Anterior cingulate cortex (tissue), 58 donors: Measurements from ENCODE around the gene CELF6.
"Not testable (repeated sequence)": the region's sequence is repeated elsewhere in the genome, so short reads cannot be mapped to it uniquely, and the experiment has no call there.

Experiments
- DNase-seq, 58 donors: peaks; one replicate each; lab custom pipeline; 2025; lab: John Stamatoyannopoulos, UW

The CELF6 gene

DNA sequence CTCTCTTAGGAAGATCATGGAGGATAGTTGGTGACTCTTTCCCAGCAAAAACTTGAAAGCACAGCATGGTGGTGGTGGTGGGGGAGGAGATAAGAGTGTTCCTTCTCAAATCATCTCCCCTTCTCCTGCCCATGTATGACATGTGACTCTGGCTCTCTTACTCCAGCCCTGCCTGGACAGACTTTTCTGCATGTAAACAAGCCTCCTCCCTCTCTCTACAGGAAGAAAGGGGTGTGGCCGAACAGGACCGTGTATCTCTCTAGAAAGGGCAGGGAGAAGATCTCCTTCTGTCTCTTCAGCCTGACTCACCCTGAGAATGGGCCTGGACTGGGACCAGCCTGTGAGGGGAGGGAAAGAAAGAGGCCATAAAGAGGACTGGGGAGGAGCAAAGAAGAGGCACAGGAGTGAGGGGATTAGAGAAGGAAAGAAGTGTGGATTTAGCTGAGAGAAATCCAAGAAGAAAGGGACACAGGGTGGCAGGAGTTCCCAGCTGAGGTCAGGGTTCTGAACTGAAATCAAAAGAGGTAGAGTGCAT, 1.5 kb downstream of the CELF6 start:
- peak in 1 of 58 donors; percentile 25 for DNase-seq

DNA sequence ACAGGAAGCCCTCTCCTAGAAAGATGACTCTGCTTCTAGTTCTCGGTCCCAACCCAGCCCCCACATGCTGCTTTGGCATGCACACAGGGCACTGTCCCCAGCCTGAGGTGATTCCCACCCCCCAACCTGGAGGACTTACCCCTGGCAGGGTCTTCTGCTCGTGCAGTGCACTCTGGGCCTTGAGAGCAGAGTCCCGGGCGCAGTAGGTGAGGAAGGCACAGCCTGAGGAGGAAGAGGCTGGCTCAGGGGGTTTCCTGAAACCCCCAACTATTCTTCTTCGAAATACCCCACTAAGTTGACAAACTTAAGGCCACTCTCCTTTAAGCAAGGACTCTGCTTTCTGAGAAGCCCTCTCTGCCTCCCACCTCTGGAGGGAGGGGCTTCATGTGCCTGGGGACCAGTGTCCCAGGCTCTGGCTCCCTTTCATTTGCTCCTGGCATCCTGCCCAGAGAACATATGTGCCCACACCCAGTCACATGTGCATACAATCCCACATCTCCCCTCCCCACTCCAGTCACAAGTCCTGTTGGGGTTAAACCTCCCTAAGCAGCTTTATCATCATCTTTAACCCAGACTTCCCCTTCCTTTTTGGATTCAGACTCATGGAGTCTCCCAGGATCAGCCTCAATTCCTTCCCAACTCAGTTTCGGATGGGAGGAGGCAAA, 4.1 kb downstream of the CELF6 start:
- peak in 1 of 58 donors; percentile 8 for DNase-seq

DNA sequence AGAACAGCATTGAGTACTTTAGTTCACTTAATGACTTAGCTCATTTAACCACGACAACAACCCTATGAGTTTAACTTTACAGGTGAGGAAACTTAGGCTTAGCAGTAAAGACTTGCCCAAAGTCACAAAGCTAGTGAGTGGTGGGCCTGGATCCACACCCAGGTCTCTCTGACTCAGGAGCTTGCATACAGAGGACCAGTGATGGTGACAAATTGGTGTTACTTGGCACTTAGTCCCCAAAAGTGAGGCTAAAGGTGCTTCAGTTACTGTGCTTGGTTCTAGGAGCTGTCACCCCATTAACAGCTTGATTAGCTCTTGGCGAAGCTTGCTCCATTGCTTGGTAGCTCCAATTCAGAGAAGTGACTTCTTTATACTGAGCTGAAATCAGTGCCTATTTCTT, 6.1 kb downstream of the CELF6 start:
- no peak for DNase-seq

DNA sequence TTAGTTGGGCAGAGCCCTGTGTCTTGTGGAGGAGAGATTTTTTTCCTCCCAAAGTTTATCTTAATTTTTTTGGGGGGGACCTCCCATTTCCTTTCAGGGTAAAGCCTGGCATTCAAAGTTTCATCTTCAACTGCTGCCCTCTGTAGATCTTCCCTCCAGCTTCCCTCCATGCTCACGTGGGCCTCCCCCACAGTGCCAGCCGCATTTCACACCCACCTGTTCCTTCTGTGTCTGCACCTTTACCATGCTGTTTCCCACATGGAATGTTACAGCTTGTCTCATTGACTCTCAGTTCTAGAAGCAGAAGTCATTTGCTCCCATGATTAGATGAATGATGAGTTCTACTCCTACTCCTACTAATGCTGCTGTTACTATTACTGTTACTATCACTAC, 6.5 kb downstream of the CELF6 start:
- peak in 2 of 58 donors; percentile 5 to 43 for DNase-seq

DNA sequence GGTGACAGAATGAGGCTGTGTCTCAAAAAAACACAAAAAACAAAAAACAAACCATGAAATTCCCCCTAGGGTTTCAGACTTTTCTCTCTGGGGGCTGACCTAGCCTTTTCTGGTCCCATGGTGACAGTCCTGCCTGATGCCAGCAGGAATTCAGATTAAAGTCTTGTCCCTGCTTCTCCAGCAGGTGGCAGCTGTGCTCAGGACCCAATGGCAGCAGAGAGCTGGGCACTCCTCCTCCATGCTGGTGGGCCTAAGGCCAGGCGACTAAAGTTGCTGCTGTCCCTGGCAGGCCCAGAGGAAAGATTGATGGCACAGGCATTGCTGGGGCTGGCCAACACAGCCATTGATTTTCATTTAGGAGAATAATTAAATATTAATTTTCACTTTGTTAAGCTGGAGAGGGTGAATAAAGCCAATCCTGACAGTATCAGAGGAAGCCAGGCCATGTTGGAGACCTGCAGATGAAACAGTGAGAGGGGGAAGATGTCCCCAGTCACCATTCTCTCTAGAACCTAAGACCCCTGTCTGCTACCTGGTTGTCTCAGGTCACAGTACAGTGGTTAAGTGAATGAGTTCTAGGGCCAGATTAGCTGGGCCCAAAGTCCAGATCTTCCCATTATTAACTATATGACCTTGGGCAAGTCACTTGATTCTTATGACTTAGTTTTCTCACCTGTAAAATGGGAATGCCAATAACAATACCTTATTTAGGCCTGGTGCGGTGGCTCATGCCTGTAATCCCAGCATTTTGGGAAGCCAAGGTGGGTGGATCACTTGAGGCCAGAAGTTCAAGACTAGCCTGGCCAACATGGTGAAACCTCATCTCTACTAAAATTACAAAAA, 7.1 kb downstream of the CELF6 start:
- peak in 42 of 58 donors; percentile 9 to 81 (median 35) for DNase-seq

DNA sequence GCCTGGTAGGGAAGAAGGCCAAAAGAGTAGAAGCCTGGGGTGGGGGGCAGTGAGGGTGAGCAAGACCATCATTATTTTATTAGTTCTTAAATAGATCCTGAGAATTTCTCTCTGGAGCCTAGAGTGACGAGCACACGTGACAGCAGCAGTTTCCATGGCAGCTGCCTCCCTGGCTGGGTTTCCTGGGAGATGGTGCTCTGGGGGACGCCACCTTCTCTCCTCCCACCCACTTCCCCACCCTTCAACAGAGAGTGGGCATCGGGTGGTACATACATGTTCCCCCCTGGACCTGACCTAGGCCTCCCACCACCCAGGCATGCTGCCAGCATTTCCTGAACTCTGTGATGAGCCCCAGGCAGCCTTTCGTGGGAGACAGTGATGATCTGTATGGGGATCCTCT, 12.9 kb downstream of the CELF6 start:
- DNase-seq = peak in 14 of 58 donors; percentile 8 to 49 (median 35)

DNA sequence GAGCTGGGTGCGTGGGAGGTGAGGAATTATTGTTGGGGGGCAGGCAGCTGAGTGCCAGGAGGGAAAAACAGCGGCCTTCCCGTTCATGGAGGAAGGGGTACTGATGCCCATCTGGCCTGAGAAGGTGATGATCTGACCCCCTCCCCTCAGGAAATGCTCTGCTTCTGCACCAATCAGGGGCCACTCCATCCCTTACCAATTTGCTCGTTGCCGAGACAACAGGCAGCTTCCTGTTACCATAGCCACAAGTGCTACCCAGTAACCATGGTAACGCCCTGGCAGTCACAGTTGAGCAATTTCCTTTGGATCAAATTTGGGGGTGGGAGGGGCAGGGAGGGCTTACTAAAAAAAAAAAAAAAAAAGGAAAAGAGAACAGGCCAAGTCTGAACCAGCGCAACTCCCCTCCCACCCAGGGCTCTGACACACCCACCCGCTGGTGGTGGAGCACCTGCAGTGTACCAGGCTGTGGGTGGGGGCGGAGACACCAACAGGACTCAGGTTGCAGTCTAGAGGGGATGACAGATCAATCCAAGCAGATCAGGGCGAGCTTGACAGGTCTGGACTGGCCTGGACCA, 13.7 kb downstream of the CELF6 start:
- DNase-seq = peak in 45 of 58 donors; percentile 9 to 84 (median 58)

DNA sequence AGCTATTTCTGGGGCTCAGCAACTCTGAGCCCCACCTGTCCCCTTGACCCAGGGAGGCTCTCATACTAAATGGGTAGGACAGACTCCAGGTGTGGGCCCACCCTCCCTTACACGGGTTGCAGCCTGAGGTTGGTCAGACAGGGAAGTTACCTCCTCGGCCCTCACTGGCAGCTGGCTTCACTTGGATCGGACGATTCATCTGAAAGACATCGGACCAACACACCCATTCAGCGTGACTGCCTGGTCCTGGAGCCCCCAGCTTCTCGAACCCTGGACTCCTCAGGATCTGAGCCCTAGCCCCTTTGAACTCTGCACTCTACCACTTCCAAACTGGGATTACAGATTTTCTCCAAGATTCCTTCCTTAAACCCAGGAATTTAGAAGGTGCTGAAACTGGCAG, 15.4 kb downstream of the CELF6 start:
- DNase-seq = no peak

DNA sequence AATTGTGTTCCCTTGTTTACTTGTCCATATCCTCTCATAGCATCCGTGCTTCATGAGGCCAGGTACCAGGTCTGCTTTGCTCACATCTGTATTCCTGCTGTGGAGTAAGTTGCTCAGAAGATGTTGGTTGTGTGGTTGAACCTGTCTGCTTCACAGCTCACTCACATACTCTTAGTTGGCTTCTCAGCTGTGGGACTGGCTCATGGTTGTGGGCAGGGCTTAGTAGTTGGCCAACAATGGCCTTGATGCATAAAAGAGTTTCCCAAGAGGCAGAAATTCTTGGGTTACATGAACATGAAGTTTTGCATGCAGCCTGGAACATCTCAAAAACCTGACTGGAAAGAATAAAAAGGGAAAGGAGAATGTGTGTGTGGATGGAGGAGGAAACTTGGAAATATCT, 17.0 kb downstream of the CELF6 start:
- DNase-seq = no peak

DNA sequence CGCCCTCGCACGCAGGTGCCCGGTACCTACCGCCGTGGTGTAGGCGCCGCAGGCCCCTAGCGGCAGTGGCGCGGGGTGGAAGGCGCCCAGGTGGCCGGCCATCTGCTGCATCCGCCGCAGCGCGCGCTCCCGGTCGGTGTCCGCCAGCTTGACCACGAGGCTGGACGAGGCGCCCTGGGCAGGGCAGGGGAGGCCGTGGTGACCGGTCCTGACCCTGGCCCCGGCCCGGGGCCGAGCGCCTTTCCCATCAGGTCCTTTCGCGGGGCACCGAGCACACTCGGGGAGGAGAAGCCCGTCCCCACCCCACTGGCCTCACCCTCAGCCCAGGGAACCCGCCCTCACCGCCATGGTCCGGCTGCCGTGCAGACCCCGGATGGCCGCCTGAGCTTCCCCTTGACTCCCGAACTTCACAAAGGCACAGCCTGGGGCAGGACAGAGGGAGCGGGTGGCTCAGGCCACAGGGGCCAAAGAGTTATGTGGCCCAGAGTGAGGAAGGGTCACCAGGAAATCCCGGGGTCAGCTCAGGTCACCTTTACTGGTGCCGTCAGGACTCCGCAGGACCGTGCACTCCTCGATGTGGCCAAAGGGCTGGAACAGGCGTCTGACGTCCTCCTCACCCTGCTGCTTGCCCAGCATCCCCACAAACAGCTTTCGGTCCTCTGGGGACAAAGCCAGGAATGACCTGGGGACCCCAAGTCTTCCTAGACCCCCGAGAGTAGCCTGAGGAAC, 30.2 kb downstream of the CELF6 start:
- DNase-seq = no peak

DNA sequence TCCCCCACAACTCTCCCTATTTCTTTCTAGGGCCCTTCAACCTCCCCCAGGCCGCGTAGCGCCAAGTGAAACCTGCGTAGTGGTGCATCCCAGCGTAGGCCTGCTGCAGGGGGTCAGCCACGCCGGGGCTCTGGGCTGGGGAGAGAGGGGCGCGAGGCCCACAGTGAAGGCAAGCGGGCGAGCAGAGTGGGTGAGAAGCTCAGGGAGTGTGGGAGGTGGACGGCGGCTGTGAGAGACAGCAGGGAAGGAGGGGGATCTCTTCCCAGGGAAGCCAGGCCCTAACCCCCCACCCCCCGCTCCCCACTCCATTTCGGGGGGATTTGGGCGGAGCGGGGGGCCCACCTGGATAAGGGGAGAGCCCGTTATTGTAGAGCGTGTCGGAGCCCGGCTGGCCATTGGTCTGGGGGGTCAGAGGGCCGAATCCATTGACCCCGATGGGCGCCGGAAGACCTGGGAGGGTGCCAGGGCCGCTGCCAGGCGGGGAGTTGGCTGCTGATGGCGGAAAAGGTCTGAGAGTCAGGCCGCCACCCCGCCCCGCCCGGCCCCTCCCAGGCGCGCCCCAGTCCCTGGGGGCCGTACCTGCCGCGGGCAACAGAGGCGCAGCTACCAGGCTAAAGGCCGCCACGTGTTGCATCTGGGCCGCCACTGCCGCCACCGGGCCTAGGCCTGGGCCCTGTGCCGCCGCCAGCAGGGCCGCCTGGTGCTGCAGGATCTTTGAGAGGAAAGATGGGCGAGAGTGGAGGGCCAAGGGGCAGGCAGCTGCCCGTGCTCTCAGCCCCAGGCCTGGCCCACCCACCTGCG, 31.0 kb downstream of the CELF6 start:
- DNase-seq = no peak

DNA sequence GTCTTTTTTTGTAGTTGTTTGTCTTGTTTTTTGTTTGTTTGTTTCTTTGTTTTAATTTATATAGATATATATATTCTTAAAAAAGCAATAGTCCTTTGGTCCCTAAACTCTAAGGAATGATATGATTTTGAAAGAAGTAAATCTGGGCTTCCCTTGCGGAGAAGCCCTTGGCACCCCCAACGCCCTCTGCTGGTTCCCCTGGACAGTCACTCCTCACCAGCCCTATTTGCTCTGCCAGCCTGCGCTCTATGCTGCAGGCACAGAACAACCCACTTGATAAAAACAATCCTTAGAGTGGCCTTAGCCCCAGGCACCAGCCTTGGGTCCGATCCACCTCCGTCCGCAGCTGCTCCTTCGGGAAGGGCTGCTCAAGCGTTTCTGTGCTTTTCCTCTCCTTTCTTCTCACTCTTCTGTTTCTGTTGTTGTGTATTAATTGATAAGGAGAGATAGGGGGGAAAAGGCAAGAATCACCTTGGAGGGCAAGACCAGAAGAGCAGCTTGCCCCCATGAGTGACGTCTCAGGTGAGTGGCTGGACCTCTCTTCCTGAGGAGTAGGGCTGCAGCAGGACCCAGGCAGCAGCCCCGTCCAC, 33.9 kb downstream of the CELF6 start:
- DNase-seq = peak in 2 of 58 donors; percentile 3 to 12

DNA sequence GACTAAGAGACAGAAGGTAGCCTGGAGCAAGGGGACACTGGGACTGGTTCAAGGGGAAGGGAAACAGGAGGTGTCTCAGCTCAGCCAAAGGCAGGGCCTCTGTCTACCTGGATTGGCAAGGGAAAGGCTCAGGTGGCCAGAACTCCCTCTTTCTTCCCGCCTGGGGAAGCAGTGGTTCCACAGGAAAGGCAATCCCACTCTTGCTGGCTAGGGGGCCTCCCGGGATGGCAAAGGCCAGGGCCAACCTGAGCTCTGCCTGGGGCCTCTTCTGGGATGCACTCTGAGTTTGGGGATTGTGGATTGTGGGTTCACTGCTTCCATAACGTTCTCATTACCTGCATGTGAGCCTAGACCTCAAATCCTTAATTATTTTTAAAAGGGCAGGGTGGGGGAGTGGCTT, 34.6 kb downstream of the CELF6 start:
- DNase-seq = no peak

DNA sequence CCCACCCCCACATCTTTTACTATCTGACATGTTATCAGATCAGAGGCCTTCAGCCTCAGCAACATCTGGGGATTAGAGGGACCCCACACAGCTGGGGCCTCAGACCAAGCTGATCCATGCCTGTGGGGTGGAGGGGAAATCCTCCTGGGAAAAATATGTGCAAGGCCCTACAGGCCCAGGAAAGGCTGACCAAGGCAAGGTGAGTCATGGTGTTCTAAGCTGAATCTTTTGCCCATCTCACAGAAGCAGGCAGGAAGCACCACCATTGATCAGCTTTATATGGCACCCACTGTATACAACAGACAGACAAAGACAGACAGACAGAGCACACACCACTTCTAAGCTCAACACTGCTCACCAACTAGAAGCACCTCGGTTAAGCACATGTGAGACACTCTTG, 35.2 kb downstream of the CELF6 start:
- DNase-seq = no peak

DNA sequence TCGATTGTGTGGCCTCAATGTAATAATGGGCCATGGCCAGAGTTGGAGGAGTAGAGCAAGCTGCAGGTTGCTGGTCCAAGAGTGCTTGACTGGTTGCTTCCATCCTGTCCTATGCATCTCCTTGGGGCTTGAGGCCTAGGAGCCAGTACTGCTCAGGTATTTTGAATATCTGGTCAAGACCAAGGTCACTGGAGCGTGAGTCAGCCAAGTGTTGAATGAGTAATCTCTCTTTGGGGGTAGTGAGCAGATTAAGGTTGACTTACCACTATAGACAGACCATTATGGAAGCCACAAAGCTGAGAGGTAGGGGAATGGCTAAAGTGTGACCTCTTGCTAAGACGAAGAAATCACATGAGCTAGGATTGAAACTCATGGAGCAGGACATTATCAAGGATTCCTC, 38.2 kb downstream of the CELF6 start:
- no peak for DNase-seq

DNA sequence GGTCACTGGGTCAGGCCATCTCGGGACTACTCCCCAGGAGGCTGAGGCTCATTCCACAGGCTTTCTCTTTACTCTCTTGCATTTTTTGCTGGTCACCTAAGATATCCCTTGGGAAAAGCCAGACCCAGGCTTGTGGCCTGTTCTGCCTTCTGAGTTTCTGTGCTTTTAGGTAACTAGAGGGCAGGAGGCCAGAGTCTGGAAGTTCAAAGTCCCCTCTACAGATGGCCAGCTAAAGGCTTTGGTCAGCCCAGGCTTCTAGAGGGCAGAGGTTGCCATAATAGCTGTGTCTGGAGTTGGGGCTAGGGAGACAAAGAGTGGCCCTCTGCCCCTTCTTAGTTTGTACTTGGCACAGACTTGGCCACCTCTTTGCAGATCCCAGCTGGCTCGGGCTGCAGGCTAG, 39.2 kb downstream of the CELF6 start:
- no peak for DNase-seq

DNA sequence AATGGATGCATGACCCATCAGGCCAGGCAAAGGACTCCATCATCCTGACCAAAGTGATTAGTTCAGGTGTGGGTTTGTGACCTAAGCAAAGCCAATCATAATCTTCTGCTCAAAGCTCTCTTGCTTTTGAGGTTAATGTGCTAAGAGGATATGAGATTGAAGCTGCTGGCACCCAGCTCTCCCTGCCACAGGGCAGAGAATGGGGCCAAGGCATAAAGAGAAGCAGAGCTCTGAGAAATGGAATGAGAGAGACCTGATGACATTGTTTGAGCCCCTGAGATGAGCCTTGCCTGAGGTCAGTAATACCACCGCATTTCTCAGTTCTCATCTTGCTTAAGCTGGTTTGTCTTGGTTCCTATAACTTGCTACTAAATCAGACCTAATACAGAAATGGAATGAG, 41.2 kb downstream of the CELF6 start:
- no peak for DNase-seq

DNA sequence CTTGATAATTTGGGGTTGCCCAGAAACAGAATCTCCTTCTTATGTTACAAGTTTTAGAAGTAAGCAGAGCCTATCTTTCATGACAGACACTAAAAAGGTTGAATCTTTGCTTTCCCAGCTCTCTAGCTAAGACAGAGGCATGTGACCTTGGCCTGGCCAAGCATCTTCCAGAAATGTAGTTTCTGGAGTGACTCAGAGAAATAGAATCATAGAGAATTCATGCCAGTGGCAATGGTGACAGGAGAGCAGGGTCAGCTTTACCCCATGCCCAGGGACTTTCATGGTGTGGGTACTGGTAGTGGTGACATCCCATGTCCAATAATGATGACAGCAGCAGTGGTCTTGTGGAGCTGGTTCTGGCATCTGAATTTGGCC, 43.6 kb downstream of the CELF6 start:
- no peak for DNase-seq

DNA sequence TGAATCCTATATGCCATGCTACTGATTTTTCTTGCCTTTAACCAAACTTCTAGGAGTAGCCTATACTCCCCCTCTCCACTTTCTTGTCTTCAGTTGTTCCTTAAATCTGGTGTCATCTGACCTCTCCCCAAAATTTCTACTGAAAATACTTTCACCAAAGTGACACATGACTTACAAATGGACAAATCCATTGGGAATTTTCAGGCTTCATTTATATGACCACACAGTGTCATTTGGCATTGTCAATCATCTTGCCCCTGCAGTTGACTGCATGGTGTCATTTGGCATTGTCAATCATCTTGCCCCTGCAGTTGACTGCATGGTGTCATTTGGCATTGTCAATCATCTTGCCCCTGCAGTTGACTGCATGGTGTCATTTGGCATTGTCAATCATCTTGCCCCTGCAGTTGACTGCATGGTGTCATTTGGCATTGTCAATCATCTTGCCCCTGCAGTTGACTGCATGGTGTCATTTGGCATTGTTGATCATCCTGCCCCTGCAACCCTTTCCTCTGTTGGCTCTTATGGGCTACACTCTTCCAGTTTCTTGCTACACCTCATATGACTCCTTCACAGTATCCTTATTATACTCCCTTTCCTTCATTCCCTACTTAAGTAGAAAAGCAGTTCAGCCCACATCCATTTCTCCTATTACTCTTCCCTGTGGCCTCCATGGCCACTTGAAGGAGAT, 44.2 kb downstream of the CELF6 start:
- DNase-seq = not testable (repeated sequence)
